ENCODE measurements around the gene NT5C2.

Gene NT5C2

GRCh38 chr10:103077491-103078308 is 115.4 kb downstream of the NT5C2 start:
- DNase-seq (ENCODE audit: low read depth) = no peak
- TF ChIP-seq, protein P1, sequence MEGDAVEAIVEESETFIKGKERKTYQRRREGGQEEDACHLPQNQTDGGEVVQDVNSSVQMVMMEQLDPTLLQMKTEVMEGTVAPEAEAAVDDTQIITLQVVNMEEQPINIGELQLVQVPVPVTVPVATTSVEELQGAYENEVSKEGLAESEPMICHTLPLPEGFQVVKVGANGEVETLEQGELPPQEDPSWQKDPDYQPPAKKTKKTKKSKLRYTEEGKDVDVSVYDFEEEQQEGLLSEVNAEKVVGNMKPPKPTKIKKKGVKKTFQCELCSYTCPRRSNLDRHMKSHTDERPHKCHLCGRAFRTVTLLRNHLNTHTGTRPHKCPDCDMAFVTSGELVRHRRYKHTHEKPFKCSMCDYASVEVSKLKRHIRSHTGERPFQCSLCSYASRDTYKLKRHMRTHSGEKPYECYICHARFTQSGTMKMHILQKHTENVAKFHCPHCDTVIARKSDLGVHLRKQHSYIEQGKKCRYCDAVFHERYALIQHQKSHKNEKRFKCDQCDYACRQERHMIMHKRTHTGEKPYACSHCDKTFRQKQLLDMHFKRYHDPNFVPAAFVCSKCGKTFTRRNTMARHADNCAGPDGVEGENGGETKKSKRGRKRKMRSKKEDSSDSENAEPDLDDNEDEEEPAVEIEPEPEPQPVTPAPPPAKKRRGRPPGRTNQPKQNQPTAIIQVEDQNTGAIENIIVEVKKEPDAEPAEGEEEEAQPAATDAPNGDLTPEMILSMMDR (IDR thresholded peaks at IDR 0.05; ENCODE audit: low read length, missing control alignments) = no peak
- H3K4me3 ChIP-seq (replicated peaks; ENCODE audit: low read depth, low read length) = no peak overlapping the region

- no peak overlapping the region for H3K4me3 ChIP-seq (replicated peaks; ENCODE audit: low read depth, low read length)
- TF ChIP-seq, protein P1 (IDR thresholded peaks at IDR 0.05; ENCODE audit: low read length, missing control alignments) = no peak
- DNase-seq (ENCODE audit: low read depth) = no peak
These were observed 116.1 kb downstream of the NT5C2 start for GRCh38 chr10:103077020-103077419.

GRCh38 chr10:103072891-103073290 is 120.2 kb downstream of the NT5C2 start:
- TF ChIP-seq, protein P1 (IDR thresholded peaks at IDR 0.05; ENCODE audit: low read length, missing control alignments) = no peak
- no peak overlapping the region for H3K4me3 ChIP-seq (replicated peaks; ENCODE audit: low read depth, low read length)
- no peak for DNase-seq (ENCODE audit: low read depth)

- no peak for DNase-seq (ENCODE audit: low read depth)
- TF ChIP-seq, protein P1 (IDR thresholded peaks at IDR 0.05; ENCODE audit: low read length, missing control alignments) = no peak
- H3K4me3 ChIP-seq (replicated peaks; ENCODE audit: low read depth, low read length) = no peak overlapping the region
These were observed 120.8 kb downstream of the NT5C2 start for GRCh38 chr10:103072276-103072675.

DNA sequence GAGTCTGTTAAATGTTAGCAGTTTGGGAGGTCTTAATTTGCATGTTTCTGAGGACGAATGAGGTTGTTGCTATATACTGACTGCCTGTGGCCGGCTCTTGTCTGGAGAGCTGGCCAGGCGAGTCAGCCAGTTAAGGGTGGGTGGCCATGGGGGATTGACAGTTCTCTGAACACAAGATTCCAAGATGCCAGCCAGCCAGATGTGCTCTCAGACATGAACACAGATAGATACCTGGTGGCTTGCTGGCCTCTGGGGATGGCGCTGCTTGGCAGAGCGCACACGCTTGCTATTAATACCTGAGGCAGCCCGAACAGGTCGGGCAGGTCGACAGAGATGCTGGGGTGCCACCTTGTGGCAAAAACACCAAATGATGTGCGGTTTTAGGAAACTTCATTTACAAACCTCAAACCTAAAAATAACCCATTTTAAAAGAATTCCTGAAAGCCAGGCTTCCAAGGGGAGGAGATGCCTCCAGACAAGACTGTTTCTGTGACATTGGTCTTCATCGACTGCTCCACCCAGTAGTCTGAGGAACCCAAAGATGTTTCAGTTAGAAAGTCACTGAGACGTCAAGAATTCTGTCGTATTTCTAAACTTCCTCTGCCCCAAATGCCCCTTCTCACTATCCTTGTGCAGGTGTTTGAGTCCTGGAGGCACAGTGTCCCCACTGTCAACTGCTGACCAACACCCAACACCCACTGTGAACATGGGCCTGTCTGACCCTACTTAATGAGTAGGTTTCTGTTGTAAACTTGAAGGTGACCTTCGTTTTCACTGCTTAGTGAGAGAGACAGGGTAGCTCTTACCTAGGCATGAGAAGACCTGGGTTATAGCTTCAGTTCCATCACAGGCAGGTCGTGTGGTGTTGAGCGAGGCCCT is 123.4 kb downstream of the NT5C2 start:
- DNase-seq (ENCODE audit: low read depth) = peak; percentile 67
- TF ChIP-seq, protein P1 (IDR thresholded peaks at IDR 0.05; ENCODE audit: low read length, missing control alignments) = peak; percentile 64
- H3K4me3 ChIP-seq (replicated peaks; ENCODE audit: low read depth, low read length) = no peak overlapping the region

DNA sequence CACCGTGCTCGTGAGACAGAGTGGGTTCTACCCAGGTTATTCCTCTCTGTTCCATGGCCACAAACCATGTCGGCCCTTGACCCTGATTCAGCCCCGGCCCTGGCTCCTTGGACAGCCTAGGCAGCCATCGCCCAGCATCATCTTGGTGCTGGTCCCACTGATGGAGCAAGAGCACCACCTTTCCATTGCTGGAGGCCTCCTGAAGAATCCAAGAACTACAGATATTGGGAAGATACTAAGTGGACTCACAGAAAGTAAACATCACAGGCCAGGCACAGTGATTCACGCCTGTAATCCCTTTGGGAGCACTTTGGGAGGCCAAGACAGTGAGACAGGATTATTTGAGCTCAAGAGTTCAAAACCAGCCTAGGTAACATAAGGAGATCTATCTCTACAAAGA is 125.1 kb downstream of the NT5C2 start:
- no peak for DNase-seq (ENCODE audit: low read depth)
- TF ChIP-seq, protein P1 (IDR thresholded peaks at IDR 0.05; ENCODE audit: low read length, missing control alignments) = no peak
- no peak overlapping the region for H3K4me3 ChIP-seq (replicated peaks; ENCODE audit: low read depth, low read length)

All from fibroblast of pulmonary artery (primary cell).